ENCODE results near the gene SUGCT.

Gene SUGCT

DNA sequence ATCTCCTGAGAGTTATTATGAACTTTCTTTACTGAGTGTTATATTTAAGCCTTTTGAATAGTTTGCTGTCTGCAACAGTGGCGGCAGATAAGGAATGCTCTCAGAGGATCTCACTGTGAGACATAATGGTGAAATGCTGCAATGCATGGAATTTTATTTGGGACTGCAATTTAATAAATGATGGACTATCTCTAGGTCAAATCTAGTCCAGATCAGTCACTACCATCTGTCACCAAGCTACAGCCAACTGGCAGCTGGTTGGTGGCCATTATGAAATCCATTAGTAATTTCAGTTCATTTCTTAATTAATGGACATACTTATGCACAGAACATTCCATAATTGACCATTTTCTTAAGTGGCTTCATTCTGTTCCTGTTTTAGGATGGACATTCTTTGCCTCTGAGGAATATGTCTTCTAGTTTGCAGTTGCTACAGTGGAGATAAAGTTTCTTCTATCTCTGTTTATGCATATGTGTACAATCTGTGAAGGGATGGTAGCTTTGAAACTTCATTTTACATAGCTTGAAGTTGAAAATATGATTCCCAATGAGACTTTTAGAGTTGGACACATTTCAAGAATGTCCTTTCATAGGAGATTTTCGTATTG is 586.6 kb downstream of the SUGCT start:
- DNase-seq (ENCODE audit: low read depth in 2 of 2) = no peak

DNA sequence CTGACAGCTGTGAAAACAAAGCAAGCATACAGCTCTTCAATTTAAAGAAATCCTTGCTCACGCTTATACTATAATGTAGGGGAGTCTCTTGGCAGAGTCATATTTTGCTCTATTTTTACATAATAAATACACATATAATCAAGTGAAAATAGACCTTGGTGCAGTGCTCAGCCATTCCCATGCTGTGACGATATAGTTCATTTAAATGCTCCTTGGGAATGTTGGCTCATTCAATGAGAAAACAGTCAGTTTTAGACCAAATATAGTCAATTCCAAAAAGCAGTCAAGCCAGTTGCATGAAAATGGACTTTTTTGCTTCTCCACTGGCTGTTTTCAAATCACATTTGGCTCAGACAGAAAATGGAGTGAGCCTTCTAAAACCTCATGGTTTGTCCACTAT is 587.4 kb downstream of the SUGCT start:
- no peak for DNase-seq (ENCODE audit: low read depth in 2 of 2)

- DNase-seq (ENCODE audit: low read depth in 2 of 2) = no peak
Observed at GRCh38 chr7:40723829-40724228, 589.0 kb downstream of the SUGCT start.

DNA sequence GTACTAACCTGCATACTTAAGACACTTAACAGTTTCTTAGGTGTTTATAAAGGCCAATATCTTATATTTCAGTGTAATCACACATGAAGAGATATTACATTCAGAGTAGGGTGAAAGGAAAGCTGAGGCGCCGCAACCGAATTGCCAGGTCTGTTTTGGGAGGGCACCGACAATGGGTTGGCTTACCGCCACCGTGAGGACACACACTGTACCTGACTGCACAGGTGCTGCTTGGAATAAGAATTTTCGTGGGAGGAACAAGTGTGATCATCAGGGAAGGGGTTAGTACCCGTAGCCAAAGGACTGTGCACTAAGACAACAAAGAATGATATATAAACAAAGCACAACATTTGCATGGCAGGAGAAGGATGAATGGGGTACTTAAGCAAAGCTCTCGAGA is 591.8 kb downstream of the SUGCT start:
- DNase-seq (ENCODE audit: low read depth in 2 of 2) = no peak

GRCh38 chr7:40733114-40733513 is 598.3 kb downstream of the SUGCT start:
- no peak for DNase-seq (ENCODE audit: low read depth in 2 of 2)

DNA sequence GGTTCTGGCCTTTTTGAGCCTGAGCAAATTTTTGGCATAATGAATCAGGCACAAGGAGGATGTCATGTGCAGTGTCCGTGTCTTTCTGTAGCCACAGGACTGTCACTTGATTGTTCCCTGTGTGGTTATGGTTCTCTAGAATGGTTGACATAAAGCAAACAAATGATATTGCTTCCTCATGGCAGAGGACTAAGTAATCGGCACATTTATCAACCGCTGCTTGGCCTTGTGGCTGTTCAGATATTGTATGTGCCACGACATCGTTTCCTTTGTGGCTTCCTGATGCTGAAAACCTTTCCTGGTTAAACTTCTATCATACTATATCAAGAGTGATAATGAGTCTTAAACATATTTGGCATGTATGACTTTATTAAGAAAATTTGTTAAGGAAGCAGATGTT is 598.8 kb downstream of the SUGCT start:
- DNase-seq (ENCODE audit: low read depth in 2 of 2) = no peak

- DNase-seq (ENCODE audit: low read depth in 2 of 2) = no peak
Observed at GRCh38 chr7:40739257-40739656, 604.5 kb downstream of the SUGCT start.

GRCh38 chr7:40742270-40742669 is 607.5 kb downstream of the SUGCT start:
- no peak for DNase-seq (ENCODE audit: low read depth in 2 of 2)

- no peak for DNase-seq (ENCODE audit: low read depth in 2 of 2)
Observed at GRCh38 chr7:40746841-40747556, 612.2 kb downstream of the SUGCT start.

DNA sequence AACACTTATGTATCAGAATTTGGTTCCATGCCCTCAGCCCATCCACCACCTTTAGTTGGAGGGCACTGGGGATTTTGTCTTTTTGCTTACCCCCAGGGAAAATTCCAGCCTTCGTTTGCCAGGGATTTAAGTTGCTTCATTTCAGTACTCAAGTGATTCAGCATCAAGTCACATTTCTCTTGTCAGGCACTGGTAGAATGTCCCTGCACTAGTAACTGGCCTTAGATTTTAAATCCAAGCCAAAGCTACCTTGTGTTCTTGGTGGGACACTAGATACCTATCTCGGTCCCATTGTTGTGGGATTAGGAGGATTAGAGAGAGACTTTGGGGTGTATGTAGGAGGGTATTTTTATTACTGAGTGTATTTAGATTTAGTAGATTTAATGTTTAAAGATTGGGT is 613.1 kb downstream of the SUGCT start:
- no peak for DNase-seq (ENCODE audit: low read depth in 2 of 2)

DNA sequence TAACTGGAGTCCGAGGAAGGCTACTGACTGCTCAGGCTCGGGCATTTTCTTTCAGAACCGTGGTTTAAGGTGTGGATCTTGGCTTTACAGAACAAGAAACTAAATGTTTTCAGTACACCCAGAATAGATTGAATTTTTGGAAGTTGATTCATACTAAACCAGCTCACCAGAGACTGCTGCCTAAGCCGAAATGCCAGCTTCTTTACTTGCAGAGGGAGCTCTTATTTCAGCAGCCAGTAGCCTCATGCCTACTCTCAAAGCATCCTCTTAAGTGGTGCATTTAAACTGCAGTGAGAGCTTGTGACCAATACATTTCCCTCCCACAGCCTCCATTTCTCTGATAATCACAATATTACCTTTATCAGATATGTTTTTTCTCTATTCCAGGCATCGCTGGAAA is 615.1 kb downstream of the SUGCT start:
- DNase-seq (ENCODE audit: low read depth in 2 of 2) = no peak

DNA sequence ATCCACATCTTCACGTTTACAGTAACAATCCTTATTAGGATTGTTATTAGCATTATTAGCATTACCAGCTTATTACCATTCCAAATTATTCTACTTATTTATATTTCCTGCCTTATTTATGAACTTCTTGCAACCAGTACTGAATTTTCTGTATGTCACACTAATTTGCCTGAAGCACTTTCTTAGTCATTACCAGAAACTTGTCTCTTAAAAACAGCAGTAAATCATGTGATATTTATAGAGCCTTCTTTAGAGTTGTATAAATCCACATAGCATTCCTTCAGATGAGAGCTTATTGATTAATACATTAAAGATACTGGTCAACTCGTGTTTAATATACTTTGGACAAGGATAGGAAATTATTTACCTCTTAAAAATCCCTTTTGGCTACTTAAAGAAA is 618.6 kb downstream of the SUGCT start:
- DNase-seq (ENCODE audit: low read depth in 2 of 2) = no peak

GRCh38 chr7:40755438-40755837 is 620.6 kb downstream of the SUGCT start:
- DNase-seq (ENCODE audit: low read depth in 2 of 2) = no peak

DNA sequence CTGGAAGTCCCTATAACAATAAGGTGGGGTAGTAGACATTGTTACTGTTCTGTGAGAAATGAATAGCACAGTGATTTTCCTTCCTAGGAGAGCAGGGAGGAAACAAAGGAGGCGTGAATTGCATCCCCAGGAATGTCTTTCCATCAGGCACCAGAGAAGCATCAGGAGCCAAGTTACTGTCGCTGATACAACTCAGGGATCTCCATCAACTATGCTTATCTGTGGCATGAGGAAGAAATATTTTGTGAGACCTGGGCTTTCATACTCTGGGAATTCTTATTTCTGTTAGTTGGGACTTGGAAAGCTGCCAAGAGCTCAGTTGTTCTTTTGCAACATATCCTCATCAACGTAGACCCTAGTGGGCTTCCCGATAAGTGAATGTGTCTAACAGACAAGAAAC is 622.3 kb downstream of the SUGCT start:
- no peak for DNase-seq (ENCODE audit: low read depth in 2 of 2)

DNA sequence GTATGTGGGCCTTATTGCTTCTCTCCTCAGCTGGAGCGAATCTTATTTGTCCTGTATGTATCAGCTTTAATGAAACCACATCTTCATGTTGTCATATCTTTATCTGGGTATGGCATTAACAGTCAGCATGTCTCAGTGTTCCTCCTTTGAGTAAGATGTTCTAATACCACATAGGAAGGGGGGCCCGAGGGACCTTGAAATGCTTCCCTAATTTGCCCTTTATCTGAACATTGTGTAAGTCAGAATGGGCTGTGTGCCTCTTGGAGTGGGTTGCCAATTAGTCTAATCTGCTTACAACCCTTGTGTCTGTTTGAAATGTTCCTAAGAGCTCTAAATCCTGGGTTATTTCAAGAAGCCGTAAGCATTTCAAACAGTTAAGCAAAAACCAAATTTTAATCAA is 623.8 kb downstream of the SUGCT start:
- no peak for DNase-seq (ENCODE audit: low read depth in 2 of 2)

DNA sequence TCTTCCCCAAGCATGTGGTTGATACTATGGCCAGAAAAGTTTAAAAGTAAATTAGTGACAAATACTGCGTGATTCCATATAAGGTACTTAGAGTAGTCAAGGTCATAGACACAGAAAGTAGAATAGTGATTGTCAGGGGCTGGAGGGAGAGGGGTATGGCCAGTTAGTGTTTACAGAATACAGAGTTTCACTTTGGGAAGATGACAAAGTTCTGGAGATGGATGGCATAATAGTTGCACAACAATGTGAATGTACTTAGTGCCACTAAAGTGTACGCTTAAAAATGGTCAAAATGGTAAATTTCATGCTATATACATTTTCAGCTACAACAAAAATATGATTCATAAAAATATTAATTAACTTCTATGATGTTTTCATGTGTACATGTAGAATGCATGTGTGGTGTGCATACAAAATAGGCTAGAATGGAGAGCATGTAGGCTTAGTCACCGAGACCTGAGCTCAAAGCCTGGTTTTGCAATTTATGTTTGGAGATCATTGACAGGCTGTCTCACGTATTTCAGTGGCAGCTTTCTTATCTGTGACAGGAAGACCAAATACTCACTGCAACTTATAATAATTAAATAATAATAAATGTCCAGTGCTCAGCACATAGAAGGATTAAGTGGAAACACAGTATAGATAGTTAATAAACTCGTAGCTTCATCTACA is 625.6 kb downstream of the SUGCT start:
- no peak for DNase-seq (ENCODE audit: low read depth in 2 of 2)

GRCh38 chr7:40760987-40761386 is 626.2 kb downstream of the SUGCT start:
- DNase-seq (ENCODE audit: low read depth in 2 of 2) = no peak

DNA sequence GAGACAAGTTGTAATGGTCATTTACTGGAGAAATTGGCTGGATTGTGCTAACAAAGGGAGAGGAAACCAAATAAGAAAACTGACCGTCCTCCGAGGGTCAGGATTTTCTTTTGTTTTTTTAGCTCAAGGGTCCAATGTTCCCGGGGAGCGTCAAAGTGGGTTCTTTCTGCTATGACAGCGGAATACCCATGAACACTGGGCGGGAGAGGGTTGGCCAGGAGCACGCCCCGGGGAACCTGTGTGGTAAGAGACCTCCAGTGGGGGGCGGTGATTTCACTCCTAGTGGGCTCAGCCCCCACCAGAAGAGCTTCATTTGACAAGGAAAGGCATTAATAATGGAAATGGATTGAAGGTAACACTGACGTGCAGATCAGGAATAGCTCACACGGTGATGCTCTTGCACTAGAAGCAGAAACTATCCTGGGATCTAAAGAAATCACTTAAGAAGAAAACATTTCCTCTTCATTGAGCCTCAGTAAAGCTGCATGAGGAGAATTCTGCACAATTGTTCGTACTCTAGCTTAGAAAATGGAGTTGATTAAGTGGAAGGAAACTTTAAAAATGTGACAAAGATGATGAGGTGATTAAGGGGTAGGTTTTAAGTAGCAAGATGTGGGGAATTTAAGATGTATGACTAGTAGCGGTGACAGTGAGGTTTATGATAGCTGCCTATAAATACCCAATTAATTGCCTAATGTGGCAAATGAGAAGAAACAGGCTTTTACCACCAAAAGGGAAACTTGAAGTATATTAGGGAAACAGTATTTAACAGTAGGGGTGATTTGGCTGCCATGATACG is 627.2 kb downstream of the SUGCT start:
- no peak for DNase-seq (ENCODE audit: low read depth in 2 of 2)

GRCh38 chr7:40763319-40764287 is 628.8 kb downstream of the SUGCT start:
- DNase-seq (ENCODE audit: low read depth in 2 of 2) = no peak

DNA sequence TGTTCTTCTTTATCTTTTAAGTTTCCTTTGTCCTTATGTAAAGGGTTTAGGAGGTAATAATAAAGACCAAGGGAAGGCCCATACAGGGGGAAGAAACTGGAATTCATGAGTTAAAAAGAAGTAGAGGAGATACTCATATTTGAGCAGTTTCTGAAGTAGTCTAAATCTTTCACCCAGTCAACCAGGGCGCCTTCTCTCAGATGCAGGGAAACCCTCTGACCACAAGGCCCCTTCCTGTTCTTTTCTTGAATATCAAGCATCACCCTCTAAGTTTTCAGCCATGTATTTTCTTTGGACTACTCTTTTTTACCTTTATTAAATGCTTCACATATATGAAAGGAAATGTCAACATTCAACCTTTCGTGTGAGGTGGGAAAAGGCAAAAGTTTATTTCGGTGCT is 630.8 kb downstream of the SUGCT start:
- DNase-seq (ENCODE audit: low read depth in 2 of 2) = no peak

DNA sequence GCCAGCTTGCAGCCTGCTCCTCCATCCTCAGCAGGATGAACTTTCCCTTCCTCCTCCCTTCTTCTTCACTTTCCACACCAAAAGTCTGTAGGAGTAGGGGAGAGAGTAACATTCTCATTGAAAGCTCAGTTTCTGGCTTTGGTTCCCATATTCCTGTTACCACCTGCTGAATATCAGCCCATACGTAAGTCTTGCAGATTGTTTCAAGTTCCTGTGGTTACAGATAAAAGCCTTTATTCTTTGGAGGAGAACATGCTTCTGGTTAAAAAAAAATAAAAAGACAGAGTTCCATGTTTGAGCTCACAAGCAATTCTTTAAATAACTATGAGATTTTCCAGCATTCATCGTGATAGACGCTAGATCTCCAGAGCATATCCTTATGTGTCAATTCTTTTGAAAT is 637.3 kb downstream of the SUGCT start:
- no peak for DNase-seq (ENCODE audit: low read depth in 2 of 2)
